PFSK-1 (cell line): ENCODE data around the gene ELMO2.

Experiments used
- FOXP2 ChIP-seq: optimal IDR thresholded peaks from 2 replicates; pipeline ENCODE3; 2011; ENCODE audit warnings: borderline replicate concordance, control low read depth, inconsistent platforms; ENCODE audit not compliant: insufficient read depth; ENCODE audit errors: extremely low read length, extremely low read depth
- POLR2AphosphoS5 ChIP-seq: IDR thresholded peaks from 2 replicates; pipeline ENCODE4 v1.6.1; 2012; ENCODE audit warnings: low read depth, mild to moderate bottlenecking, control low read depth, low read length, moderate library complexity
- SIN3A ChIP-seq: IDR thresholded peaks from 2 replicates; pipeline ENCODE4 v1.6.1; 2012; ENCODE audit warnings: mild to moderate bottlenecking, low read length, moderate library complexity, borderline replicate concordance; ENCODE audit not compliant: insufficient read depth
- TAF1 ChIP-seq: IDR thresholded peaks from 2 replicates; pipeline ENCODE4 v1.6.1; 2012; ENCODE audit warnings: low read length, control low read depth, borderline replicate concordance; ENCODE audit not compliant: insufficient read depth
- TF ChIP-seq, protein P1 (sequence below), 2 experiments: IDR thresholded peaks; 2 replicates each; pipeline versions ENCODE4 v1.6.1 to v1.8.0; 2011 to 2012; ENCODE audit warnings: low read depth in 2 of 2, low read length in 2 of 2, control low read depth in 1 of 2, inconsistent platforms in 1 of 2, mild to moderate bottlenecking in 1 of 2, moderate library complexity in 1 of 2; ENCODE audit not compliant: insufficient read depth in 1 of 2

The ELMO2 gene

DNA sequence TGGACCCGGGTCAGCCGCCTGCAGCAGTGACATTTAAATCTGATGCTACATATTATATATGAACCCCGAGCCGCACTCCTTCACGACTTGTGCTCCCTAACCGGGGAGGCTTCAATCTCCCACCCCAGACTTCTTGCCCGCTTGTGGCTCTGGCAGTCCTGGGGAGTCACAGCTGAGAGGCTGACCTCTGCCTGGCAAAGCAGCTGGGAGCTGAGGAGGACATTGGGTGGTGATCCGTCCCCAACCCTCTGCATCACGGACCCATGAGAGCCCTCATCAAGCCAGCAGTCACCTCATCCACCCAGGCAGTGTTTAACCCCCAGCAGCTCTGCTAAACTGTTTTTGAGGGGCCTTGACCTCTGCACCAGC is 64.4 kb downstream of the ELMO2 start:
- no peak for TF ChIP-seq FOXP2
- no peak for TF ChIP-seq SIN3A
- no peak for TF ChIP-seq TAF1
- TF ChIP-seq POLR2AphosphoS5, result no peak
- TF ChIP-seq, protein P1, sequence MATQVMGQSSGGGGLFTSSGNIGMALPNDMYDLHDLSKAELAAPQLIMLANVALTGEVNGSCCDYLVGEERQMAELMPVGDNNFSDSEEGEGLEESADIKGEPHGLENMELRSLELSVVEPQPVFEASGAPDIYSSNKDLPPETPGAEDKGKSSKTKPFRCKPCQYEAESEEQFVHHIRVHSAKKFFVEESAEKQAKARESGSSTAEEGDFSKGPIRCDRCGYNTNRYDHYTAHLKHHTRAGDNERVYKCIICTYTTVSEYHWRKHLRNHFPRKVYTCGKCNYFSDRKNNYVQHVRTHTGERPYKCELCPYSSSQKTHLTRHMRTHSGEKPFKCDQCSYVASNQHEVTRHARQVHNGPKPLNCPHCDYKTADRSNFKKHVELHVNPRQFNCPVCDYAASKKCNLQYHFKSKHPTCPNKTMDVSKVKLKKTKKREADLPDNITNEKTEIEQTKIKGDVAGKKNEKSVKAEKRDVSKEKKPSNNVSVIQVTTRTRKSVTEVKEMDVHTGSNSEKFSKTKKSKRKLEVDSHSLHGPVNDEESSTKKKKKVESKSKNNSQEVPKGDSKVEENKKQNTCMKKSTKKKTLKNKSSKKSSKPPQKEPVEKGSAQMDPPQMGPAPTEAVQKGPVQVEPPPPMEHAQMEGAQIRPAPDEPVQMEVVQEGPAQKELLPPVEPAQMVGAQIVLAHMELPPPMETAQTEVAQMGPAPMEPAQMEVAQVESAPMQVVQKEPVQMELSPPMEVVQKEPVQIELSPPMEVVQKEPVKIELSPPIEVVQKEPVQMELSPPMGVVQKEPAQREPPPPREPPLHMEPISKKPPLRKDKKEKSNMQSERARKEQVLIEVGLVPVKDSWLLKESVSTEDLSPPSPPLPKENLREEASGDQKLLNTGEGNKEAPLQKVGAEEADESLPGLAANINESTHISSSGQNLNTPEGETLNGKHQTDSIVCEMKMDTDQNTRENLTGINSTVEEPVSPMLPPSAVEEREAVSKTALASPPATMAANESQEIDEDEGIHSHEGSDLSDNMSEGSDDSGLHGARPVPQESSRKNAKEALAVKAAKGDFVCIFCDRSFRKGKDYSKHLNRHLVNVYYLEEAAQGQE (IDR thresholded peaks at IDR 0.05; ENCODE audit: insufficient read depth in 1 of 2, low read depth in 2 of 2, low read length in 2 of 2), result no peak

DNA sequence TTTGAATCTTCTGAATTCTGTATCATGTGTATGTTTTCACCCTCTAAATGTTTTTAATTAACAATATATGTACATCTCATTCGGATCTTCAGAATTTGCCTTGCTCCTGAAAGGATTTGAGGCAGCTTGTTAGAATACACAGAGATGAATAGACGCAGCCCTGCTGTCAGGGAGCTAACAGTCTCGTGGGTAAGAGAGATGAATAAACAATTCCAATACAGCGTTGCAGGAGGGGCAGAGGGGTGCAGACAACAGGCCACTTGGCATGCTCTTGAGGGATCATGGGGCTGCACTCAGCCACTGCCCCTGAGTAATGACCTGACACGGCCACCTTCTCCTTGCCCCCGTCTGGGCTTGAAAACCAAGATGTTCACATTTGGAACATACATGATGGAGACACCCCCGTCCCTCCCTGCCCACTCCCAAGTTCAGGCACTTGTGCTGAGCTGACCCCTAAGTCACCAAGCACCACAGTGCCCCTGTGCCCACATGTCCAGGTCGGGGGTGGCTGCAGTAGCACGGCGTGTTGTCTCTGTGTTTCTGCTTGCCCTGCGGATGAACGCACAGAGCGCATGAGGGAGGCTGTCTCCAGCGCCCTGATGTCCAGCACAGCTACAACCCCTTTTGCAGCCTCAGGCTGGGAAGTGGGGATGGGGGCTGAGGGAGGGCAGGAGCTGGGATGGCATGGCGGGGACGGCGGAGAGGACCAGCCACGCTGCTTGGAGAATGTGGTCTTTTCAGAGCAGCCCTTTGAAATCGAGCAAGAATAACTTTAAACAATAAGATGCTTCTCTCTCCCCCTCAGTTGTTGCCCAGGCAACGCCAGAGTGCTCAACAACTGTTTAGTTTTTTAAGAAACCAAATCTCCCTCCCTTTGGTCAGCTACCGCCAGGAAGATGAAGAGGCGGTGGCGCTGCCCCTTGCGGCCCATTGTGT is 65.1 kb downstream of the ELMO2 start:
- TF ChIP-seq SIN3A (no peak), POLR2AphosphoS5 (no peak), TAF1 (no peak), FOXP2 (no peak)
- TF ChIP-seq, protein P1 (IDR thresholded peaks at IDR 0.05; ENCODE audit: insufficient read depth in 1 of 2, low read depth in 2 of 2, low read length in 2 of 2), result no peak

DNA sequence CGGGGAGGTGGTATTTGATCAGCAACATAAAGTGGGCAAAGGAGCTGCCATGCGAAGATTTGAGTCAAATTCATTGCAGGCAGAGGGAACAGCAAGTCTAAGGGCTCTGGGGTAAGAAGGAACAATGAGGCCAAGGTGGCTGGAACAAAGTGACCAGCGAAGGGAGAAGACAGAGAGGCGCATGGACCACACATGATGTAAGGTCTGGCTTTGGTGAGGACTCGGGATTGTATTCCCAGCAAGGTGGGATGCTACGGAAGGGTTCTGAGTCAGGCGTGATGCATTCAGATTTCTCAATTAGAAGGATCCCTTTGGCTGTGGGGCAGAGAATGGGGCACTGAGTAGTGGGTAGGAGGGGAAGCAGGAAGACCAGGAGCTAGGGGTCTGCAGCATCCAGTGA is 67.4 kb downstream of the ELMO2 start:
- TF ChIP-seq, protein P1 (IDR thresholded peaks at IDR 0.05; ENCODE audit: insufficient read depth in 1 of 2, low read depth in 2 of 2, low read length in 2 of 2), result no peak
- TF ChIP-seq FOXP2, result no peak
- TF ChIP-seq SIN3A, result no peak
- TF ChIP-seq TAF1, result no peak
- no peak for TF ChIP-seq POLR2AphosphoS5

DNA sequence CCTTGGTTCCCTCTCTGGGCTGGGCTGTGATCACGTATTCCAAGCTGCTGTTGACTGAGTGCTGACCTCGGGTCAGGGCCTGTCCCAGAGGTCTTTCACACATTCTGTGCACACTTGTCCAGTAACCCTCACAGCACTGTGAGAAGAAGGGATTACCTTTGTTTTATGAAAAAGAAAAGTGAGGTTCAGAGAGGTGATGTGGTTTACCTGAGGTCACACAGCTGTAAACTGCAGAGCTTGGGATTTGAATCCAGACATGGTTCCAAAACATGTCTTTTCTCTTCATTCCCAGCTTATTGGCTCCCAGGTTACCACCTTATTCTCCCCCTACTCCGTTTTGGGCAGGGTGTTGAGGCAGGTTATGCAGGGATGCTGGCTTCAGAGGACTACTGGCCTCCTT is 69.7 kb downstream of the ELMO2 start:
- TF ChIP-seq TAF1 (no peak), FOXP2 (no peak), POLR2AphosphoS5 (no peak), SIN3A (no peak)

DNA sequence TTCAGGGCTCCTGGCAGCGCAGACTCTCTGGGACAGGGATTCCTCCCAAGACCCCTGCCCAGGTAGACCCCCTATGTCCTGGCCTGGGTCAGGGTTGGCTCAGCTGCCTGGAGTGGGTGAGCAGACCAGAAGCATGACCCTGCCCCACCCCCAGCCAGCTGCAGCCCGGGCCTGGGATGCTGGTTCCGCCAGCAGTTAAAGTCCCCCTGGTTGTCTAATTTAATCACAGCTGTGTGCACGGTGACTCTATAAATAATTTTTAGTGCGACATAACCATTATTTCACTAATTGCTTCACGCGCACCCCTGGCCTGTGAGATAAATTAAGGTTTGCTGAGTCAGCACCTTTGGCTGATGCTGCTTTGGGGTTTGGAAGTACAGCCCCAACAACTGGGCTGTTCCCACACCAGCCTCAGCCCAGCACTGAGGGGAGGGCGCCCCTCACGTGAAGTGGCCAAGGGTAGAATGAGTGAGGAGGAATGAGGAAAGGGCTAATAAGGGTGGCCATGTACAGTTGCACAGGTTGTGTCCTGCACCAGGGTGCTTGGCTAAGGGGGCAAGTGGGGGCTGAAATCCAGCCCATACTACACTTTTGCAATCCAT is 72.0 kb downstream of the ELMO2 start:
- TF ChIP-seq TAF1, result no peak
- no peak for TF ChIP-seq POLR2AphosphoS5
- no peak for TF ChIP-seq SIN3A
- TF ChIP-seq, protein P1 (IDR thresholded peaks at IDR 0.05; ENCODE audit: insufficient read depth in 1 of 2, low read depth in 2 of 2, low read length in 2 of 2), result no peak
- no peak for TF ChIP-seq FOXP2
